ENCODE results near the gene PCDHB2. TPM values are rescaled to one million over a fixed set of nuclear protein-coding genes. Genes with fewer than 3 reads are reported as not detected.
A peak's percentile ranks its signal among the peaks of the same experiment; 100 is the strongest.

Gene PCDHB2
- total and polyA plus RNA-seq, 2 of the 8 experiments (the other 6 are each of a cell fraction or from before 2014, with no cell fraction given) = 28.8 to 29.2 TPM

DNA sequence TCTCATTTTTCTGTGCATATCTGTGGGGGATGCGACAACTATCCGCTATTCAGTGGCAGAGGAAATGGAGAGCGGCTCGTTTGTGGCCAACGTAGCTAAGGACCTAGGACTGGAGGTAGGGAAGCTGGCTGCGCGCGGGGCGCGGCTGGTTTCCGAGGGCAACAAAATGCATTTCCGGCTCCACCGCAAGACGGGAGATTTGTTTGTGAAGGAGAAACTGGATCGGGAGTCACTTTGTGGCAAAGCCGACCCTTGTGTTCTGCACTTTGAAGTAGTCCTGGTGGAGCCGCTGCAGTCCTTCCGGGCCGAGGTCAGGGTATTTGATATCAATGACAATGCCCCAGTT lies 42.9 kb upstream of the PCDHB2 start:
- H3K79me1 ChIP-seq (ENCODE audit: low read depth, low read length) = no peaks in the 10 kb centered on the region
- no peaks in the 10 kb centered on the region for H4K20me1 ChIP-seq (replicated peaks in 1 of 2; ENCODE audit: control insufficient read depth in 1 of 2, insufficient read depth in 2 of 2, low read length in 2 of 2)
- H3K9ac ChIP-seq (replicated peaks in 1 of 4; ENCODE audit: extremely low read depth in 1 of 4, low read depth in 3 of 4, low read length in 3 of 4) = no peak overlapping the region
- peak overlapping the region; percentile 89 for H2AFZ ChIP-seq (ENCODE audit: low read length)
- H3K27ac ChIP-seq (ENCODE audit: low read depth, low read length) = no peak overlapping the region
- FAIRE-seq (no peak), DNase-seq (ENCODE audit: low read depth in 1 of 2, low spot score in 2 of 2) (peak in 1 of 2 experiments; percentile 76)
- H3K36me3 ChIP-seq (ENCODE audit: control insufficient read depth in 2 of 4, insufficient read depth in 4 of 4, low read length in 3 of 4) = no peaks in the 10 kb centered on the region
- H2BK15ac ChIP-seq (ENCODE audit: low read length) = no peak overlapping the region
- H2BK12ac ChIP-seq (ENCODE audit: low read depth, low read length) = no peak overlapping the region
- H3K23me2 ChIP-seq (ENCODE audit: low read depth, low read length) = peaks cover 11% of the 10 kb centered on the region; the same call in 1 of the 2 replicates
- H3K23ac ChIP-seq (ENCODE audit: insufficient read length) = no peak overlapping the region
- WGBS, 2 experiments (ENCODE audit: extremely low coverage in 1 of 2, insufficient coverage in 1 of 2, insufficient read length in 1 of 2, insufficient replicate concordance in 2 of 2, low coverage in 1 of 2, low lambda C conversion rate in 2 of 2, missing lambda C conversion rate in 1 of 2) = 8% methylated on average over 19 of the region's 19 CpGs; no CpG with 5 or more reads in 1 of the 2 experiments
- H3K4me1 ChIP-seq (replicated peaks in 1 of 4; ENCODE audit: control insufficient read depth in 3 of 4, insufficient read depth in 4 of 4, low read length in 3 of 4) = peaks cover 0 to 9% (median 3%) of the 10 kb centered on the region in 4 experiments; a peak in 5 of 7 replicates
- H4K8ac ChIP-seq (ENCODE audit: extremely low read depth, insufficient read depth, low read length) = no peak overlapping the region
- peaks cover 0 to 14% (median 11%) of the 10 kb centered on the region in 4 experiments; a peak in 6 of 7 replicates for H3K27me3 ChIP-seq (replicated peaks in 1 of 4; ENCODE audit: control insufficient read depth in 3 of 4, extremely low read depth in 1 of 4, insufficient read depth in 3 of 4, low read length in 3 of 4)
- CTCF ChIA-PET (ENCODE audit: partially characterized antibody) = interaction anchor here (0.6 to 5.6 kb wide), 18 partner anchors 9 to 264 kb away, joined by 3 to 36 read pairs (median 5); partner anchors contain the start of genes PCDHA11, PCDHA12, PCDHA13 and PCDHA2
- POLR2A ChIA-PET (ENCODE audit: partially characterized antibody) = interaction anchor here (0.9 to 3.2 kb wide), 5 partner anchors 11 to 190 kb away, joined by 4 to 11 read pairs (median 5); partner anchors contain the start of genes PCDHA11, PCDHAC1 and PCDHB2
- peak overlapping the region; percentile 42 to 65 (median 60) for H3K4me3 ChIP-seq (ENCODE audit: extremely low read depth in 1 of 4, insufficient read depth in 2 of 4, low read depth in 3 of 4, low read length in 4 of 4)
- no peak overlapping the region for H4K5ac ChIP-seq (ENCODE audit: insufficient read length, low read depth, low read length)
- H3K9me3 ChIP-seq (ENCODE audit: insufficient read depth in 2 of 2, low read depth in 1 of 2, low read length in 1 of 2) = no peaks in the 10 kb centered on the region
- H4K91ac ChIP-seq (replicated peaks; ENCODE audit: insufficient read length, low read length) = no peak overlapping the region
- no peak overlapping the region for H3K18ac ChIP-seq (ENCODE audit: extremely low read depth, low read length)
- no peaks in the 10 kb centered on the region for H3K79me2 ChIP-seq (ENCODE audit: control insufficient read depth in 1 of 2, insufficient read depth in 2 of 2, low read length in 2 of 2)
- H2BK20ac ChIP-seq (ENCODE audit: low read length) = no peak overlapping the region; the same call in 1 of the 2 replicates
- no peak overlapping the region for H2BK5ac ChIP-seq (ENCODE audit: low read depth, low read length)
- H2AK5ac ChIP-seq (ENCODE audit: low read depth, low read length) = no peak overlapping the region
- no peak overlapping the region for H3K4ac ChIP-seq (replicated peaks; ENCODE audit: insufficient read length, low read depth, low read length)
- H2BK120ac ChIP-seq (replicated peaks; ENCODE audit: low read depth, low read length) = no peak overlapping the region
- H3K4me2 ChIP-seq (ENCODE audit: insufficient read depth in 1 of 2, low read depth in 2 of 2, low read length in 2 of 2) = peak overlapping the region; percentile 82 to 93
- H3K14ac ChIP-seq (ENCODE audit: insufficient read length) = no peak overlapping the region
- no peak overlapping the region for H3K56ac ChIP-seq (replicated peaks; ENCODE audit: insufficient read length, low read depth, low read length)
- TF ChIP-seq RAD21 (IDR thresholded peaks at IDR 0.05 in 1 of 2, conservative IDR thresholded peaks at IDR 0.05 in 1 of 2; ENCODE audit: low read depth in 2 of 2, low read length in 2 of 2) (0 out of 4 replicates have a peak, but pooled peaks of 1 of the 2 experiments have one; percentile 0), EGR1 (IDR thresholded peaks at IDR 0.05; ENCODE audit: borderline replicate concordance, low read depth, low read length) (no peak), TBP (IDR thresholded peaks at IDR 0.05; ENCODE audit: low read depth, low read length) (no peak), ASH2L (IDR thresholded peaks at IDR 0.05; ENCODE audit: low read length) (peak; percentile 89), RBBP5 (IDR thresholded peaks at IDR 0.05; ENCODE audit: borderline replicate concordance, low read depth, low read length) (0 out of 2 replicates have a peak, but pooled peaks have one; percentile 74), KDM4A (IDR thresholded peaks at IDR 0.05; ENCODE audit: low read depth, low read length, severe bottlenecking) (peak; percentile 59), SIN3A (conservative IDR thresholded peaks at IDR 0.05 in 1 of 2, IDR thresholded peaks at IDR 0.05 in 1 of 2; ENCODE audit: low read depth in 1 of 2, low read length in 2 of 2) (0 out of 4 replicates have a peak, but pooled peaks of 1 of the 2 experiments have one; percentile 11), SAP30 (IDR thresholded peaks at IDR 0.05; ENCODE audit: insufficient read depth, insufficient replicate concordance, low read length) (peak; percentile 13), EP300 (IDR thresholded peaks at IDR 0.05; ENCODE audit: borderline replicate concordance in 1 of 2, low read depth in 2 of 2, low read length in 2 of 2) (no peak)
